Neural cell (in vitro differentiated cells): Measurements from ENCODE around the gene ARMH1. TPM values are rescaled to one million over a fixed set of nuclear protein-coding genes. Genes with fewer than 3 reads are reported as not detected.

Source experiments
- H2AFZ ChIP-seq: fragments of 200-600, 300-800 bp; sonication (generic), shearing (Covaris generic); 2 replicates; pipeline ENCODE4 v1.6.0; 2014; ENCODE audit warnings: low read depth, mild to moderate bottlenecking, antibody characterized with exemption, low read length, moderate library complexity
- H3F3A ChIP-seq: fragments of 200-600 bp; shearing (Covaris generic); 2 replicates; pipeline ENCODE4 v1.6.1; 2016; ENCODE audit warnings: mild to moderate bottlenecking, moderate library complexity, mixed read lengths, antibody characterized with exemption, low read length; ENCODE audit not compliant: insufficient read depth, poor library complexity, severe bottlenecking
- H3K27ac ChIP-seq: fragments of 200-600, 300-800 bp; sonication (generic), shearing (Covaris generic); 2 replicates; pipeline ENCODE4 v1.5.1; 2014; ENCODE audit warnings: mild to moderate bottlenecking, low read length, moderate library complexity
- H3K27me3 ChIP-seq: fragments of 300-800, 200-600 bp; sonication (generic), shearing (Covaris generic); 2 replicates; pipeline ENCODE4 v1.6.0; 2014; ENCODE audit warnings: mild to moderate bottlenecking, low read depth, low read length, moderate library complexity; ENCODE audit not compliant: insufficient read depth
- H3K36me3 ChIP-seq: fragments of 300-800, 200-600 bp; sonication (generic), shearing (Covaris generic); 2 replicates; pipeline ENCODE4 v1.5.1; 2014; ENCODE audit warnings: mild to moderate bottlenecking, antibody characterized with exemption, low read length, moderate library complexity; ENCODE audit not compliant: insufficient read depth
- H3K4me2 ChIP-seq: fragments of 300-800, 200-600 bp; sonication (generic), shearing (Covaris generic); 2 replicates; pipeline ENCODE4 v1.6.0; 2014; ENCODE audit warnings: mild to moderate bottlenecking, low read length
- H3K4me3 ChIP-seq: fragments of 300-800, 200-600 bp; sonication (generic), shearing (Covaris generic); 2 replicates; pipeline ENCODE4 v1.5.1; 2014; ENCODE audit warnings: mild to moderate bottlenecking, low read length, moderate library complexity
- H3K79me2 ChIP-seq: fragments of 200-600 bp; shearing (Covaris generic); replicated peaks from 2 replicates; pipeline ENCODE4 v1.6.0; 2014; ENCODE audit warnings: mild to moderate bottlenecking, low read length, moderate library complexity; ENCODE audit not compliant: insufficient read depth
- H3K9ac ChIP-seq: fragments of 300-800, 200-600 bp; sonication (generic), shearing (Covaris generic); 2 replicates; pipeline ENCODE4 v1.6.1; 2016; ENCODE audit warnings: mild to moderate bottlenecking, low read length, mixed read lengths
- H3K9me2 ChIP-seq: fragments of 200-600 bp; shearing (Covaris generic); 2 replicates; pipeline ENCODE4 v1.6.1; 2016; ENCODE audit warnings: mild to moderate bottlenecking, low read length, mixed read lengths; ENCODE audit not compliant: insufficient read depth
- H3K9me3 ChIP-seq: fragments of 200-600, 300-800 bp; sonication (generic), shearing (Covaris generic); 2 replicates; pipeline ENCODE4 v1.6.1; 2016; ENCODE audit warnings: mild to moderate bottlenecking, mixed run types, low read length, moderate library complexity, mixed read lengths
- H4K20me1 ChIP-seq: fragments of 200-600 bp; shearing (Covaris generic); 2 replicates; pipeline ENCODE4 v1.6.1; 2016; ENCODE audit warnings: mild to moderate bottlenecking, mixed run types; ENCODE audit not compliant: insufficient read depth
- CTCF ChIP-seq: fragments of 450-650 bp; IDR thresholded peaks from 2 replicates; pipeline ENCODE4 v1.5.1; 2014; ENCODE audit warnings: antibody characterized with exemption, mild to moderate bottlenecking, moderate library complexity; ENCODE audit not compliant: poor library complexity, severe bottlenecking
- EP300 ChIP-seq: fragments of 450-650 bp; conservative IDR thresholded peaks from 2 replicates; pipeline ENCODE4 v1.6.1; 2014; ENCODE audit warnings: antibody characterized with exemption, mild to moderate bottlenecking, moderate library complexity; ENCODE audit not compliant: poor library complexity, severe bottlenecking
- EZH2 ChIP-seq: fragments of 200-600, 300-800 bp; shearing (Covaris generic), sonication (generic); IDR thresholded peaks from 2 replicates; pipeline ENCODE4 v1.6.1; 2014; ENCODE audit warnings: antibody characterized with exemption, low read length, borderline replicate concordance, mild to moderate bottlenecking; ENCODE audit not compliant: insufficient read depth, poor library complexity, severe bottlenecking
- MXI1 ChIP-seq: fragments of 450-650 bp; conservative IDR thresholded peaks from 2 replicates; pipeline ENCODE4 v1.6.1; 2014; ENCODE audit warnings: antibody characterized with exemption, mild to moderate bottlenecking; ENCODE audit not compliant: poor library complexity, severe bottlenecking
- POLR2AphosphoS5 ChIP-seq: IDR thresholded peaks from 2 replicates; pipeline ENCODE4 v1.6.1; 2012
- RAD21 ChIP-seq: fragments of 450-650 bp; conservative IDR thresholded peaks from 2 replicates; pipeline ENCODE4 v1.6.1; 2014; ENCODE audit warnings: antibody characterized with exemption, mild to moderate bottlenecking, moderate library complexity
- REST ChIP-seq: IDR thresholded peaks from 2 replicates; pipeline ENCODE4 v1.6.1; 2012; ENCODE audit warnings: borderline replicate concordance
- SMC3 ChIP-seq: fragments of 450-650 bp; conservative IDR thresholded peaks from 2 replicates; pipeline ENCODE4 v1.6.1; 2014; ENCODE audit warnings: antibody characterized with exemption, mild to moderate bottlenecking, moderate library complexity; ENCODE audit not compliant: poor library complexity
- TAF1 ChIP-seq: IDR thresholded peaks from 2 replicates; pipeline ENCODE4 v1.6.1; 2012; ENCODE audit warnings: low read depth
- polyA plus RNA-seq: library from polyadenylated mRNA; depleted of rRNA; stranded (reverse); fragments of >200 nt; gene quantifications from 2 replicates; pipeline ENCODE4 v1.2.3, GENCODE V29; 2014

ARMH1 gene
- polyA plus RNA-seq, 1 donor from 2014 or later: 105 TPM

GRCh38 chr1:44660176-44660575, 14.3 kb upstream of the ARMH1 start:
- Histone ChIP-seq H3K4me3 (no peak overlapping the region), H2AFZ (no peak overlapping the region), H3K9ac (no peak overlapping the region), H3K9me3 (no peaks in the 10 kb centered on the region), H4K20me1 (no peaks in the 10 kb centered on the region), H3K9me2 (no peaks in the 10 kb centered on the region), H3K27me3 (no peaks in the 10 kb centered on the region), H3K4me2 (no peak overlapping the region), H3K27ac (no peak overlapping the region), H3K36me3 (no peaks in the 10 kb centered on the region), H3K79me2 (no peaks in the 10 kb centered on the region), H3F3A (no peaks in the 10 kb centered on the region)
- TF ChIP-seq CTCF (no peak), MXI1 (no peak), POLR2AphosphoS5 (no peak)

GRCh38 chr1:44661781-44662682, 12.5 kb upstream of the ARMH1 start:
- H3K27ac ChIP-seq: no peak overlapping the region

More at GRCh38 chr1:44661781-44662682, 12.5 kb upstream of the ARMH1 start:
- TF ChIP-seq REST (no peak), CTCF (no peak), EP300 (no peak), EZH2 (no peak), TAF1 (no peak), RAD21 (no peak), POLR2AphosphoS5 (no peak), SMC3 (no peak), MXI1 (no peak)
- Histone ChIP-seq H4K20me1 (no peaks in the 10 kb centered on the region), H3F3A (no peaks in the 10 kb centered on the region), H3K27me3 (no peaks in the 10 kb centered on the region), H3K36me3 (no peaks in the 10 kb centered on the region), H3K9me3 (no peaks in the 10 kb centered on the region), H3K9me2 (no peaks in the 10 kb centered on the region), H2AFZ (no peak overlapping the region), H3K4me3 (no peak overlapping the region), H3K79me2 (no peaks in the 10 kb centered on the region), H3K9ac (no peak overlapping the region), H3K4me2 (no peak overlapping the region)
